ENCODE results near the gene PAN3. TPM values are rescaled to one million over a fixed set of nuclear protein-coding genes. Genes with fewer than 3 reads are reported as not detected.

The PAN3 gene
- total RNA-seq, 1 experiment from 2014 or later: 37.5 TPM

DNA sequence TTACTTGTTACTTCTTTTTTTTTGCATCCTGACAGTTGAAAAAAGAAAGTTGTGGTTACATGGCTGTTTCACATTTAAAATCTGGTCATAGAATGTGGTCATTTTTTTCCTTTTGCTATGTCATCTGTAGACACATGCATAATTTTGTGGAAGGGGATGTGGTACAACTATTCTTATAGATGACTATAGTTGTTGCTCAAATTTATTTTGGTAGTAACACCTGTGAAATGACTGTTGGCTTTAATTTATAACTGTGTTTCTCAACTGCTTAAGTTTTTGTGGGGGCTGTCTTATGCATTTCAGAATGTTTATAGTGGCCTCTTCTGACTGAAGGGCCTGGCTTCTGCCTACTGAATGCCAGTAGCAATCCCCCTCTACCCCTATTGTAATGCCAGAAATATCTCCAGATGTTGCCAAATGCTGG, 130.5 kb downstream of the PAN3 start:
- POLR2A ChIA-PET: no interaction called here
- Histone ChIP-seq H3K27me3 (replicated peaks; ENCODE audit: control insufficient read depth, insufficient read depth, low read length) (no peaks in the 10 kb centered on the region), H3K36me3 (ENCODE audit: control insufficient read depth, insufficient read depth, low read length) (no peaks in the 10 kb centered on the region; the same call in 1 of the 2 replicates), H3K9me3 (no peaks in the 10 kb centered on the region), H3K4me3 (ENCODE audit: low read depth, low read length) (no peak overlapping the region), H3K4me1 (no peaks in the 10 kb centered on the region)
- intact Hi-C loops (cut with micrococcal nuclease; ENCODE audit: unreplicated experiment): no loop called here
- no peak overlapping the region for H3K27ac Mint-ChIP-seq (ENCODE audit: unreplicated experiment)
- TF ChIP-seq, protein P1, sequence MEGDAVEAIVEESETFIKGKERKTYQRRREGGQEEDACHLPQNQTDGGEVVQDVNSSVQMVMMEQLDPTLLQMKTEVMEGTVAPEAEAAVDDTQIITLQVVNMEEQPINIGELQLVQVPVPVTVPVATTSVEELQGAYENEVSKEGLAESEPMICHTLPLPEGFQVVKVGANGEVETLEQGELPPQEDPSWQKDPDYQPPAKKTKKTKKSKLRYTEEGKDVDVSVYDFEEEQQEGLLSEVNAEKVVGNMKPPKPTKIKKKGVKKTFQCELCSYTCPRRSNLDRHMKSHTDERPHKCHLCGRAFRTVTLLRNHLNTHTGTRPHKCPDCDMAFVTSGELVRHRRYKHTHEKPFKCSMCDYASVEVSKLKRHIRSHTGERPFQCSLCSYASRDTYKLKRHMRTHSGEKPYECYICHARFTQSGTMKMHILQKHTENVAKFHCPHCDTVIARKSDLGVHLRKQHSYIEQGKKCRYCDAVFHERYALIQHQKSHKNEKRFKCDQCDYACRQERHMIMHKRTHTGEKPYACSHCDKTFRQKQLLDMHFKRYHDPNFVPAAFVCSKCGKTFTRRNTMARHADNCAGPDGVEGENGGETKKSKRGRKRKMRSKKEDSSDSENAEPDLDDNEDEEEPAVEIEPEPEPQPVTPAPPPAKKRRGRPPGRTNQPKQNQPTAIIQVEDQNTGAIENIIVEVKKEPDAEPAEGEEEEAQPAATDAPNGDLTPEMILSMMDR (IDR thresholded peaks at IDR 0.05; ENCODE audit: insufficient read depth in 1 of 2, low read depth in 1 of 2, low read length in 1 of 2, severe bottlenecking in 1 of 2, unreplicated experiment in 1 of 2): no peak
- BruUV-seq (replicated peaks): no TSS peak
- no peaks in the 10 kb centered on the region for H3K27me3 Mint-ChIP-seq (ENCODE audit: insufficient read depth, unreplicated experiment)
- H3K36me3 Mint-ChIP-seq (ENCODE audit: insufficient read depth, unreplicated experiment): peaks cover 27% of the 10 kb centered on the region
- H3K4me1 Mint-ChIP-seq (ENCODE audit: low read depth, unreplicated experiment): no peaks in the 10 kb centered on the region
- DNase-seq: no peak
- no peak overlapping the region for H3K4me3 Mint-ChIP-seq (ENCODE audit: unreplicated experiment)
- CTCF ChIA-PET: no interaction called here
- H3K9me3 Mint-ChIP-seq (ENCODE audit: unreplicated experiment): no peaks in the 10 kb centered on the region

GRCh38 chr13:28271056-28271840, 132.9 kb downstream of the PAN3 start:
- TF ChIP-seq, protein P1 (IDR thresholded peaks at IDR 0.05; ENCODE audit: insufficient read depth in 1 of 2, low read depth in 1 of 2, low read length in 1 of 2, severe bottlenecking in 1 of 2, unreplicated experiment in 1 of 2): no peak
- H3K9me3 ChIP-seq: no peaks in the 10 kb centered on the region
- Mint-ChIP-seq H3K4me3 (ENCODE audit: unreplicated experiment) (no peak overlapping the region), H3K9me3 (ENCODE audit: unreplicated experiment) (no peaks in the 10 kb centered on the region), H3K27me3 (ENCODE audit: insufficient read depth, unreplicated experiment) (no peaks in the 10 kb centered on the region), H3K36me3 (ENCODE audit: insufficient read depth, unreplicated experiment) (peaks cover 21% of the 10 kb centered on the region), H3K27ac (ENCODE audit: unreplicated experiment) (no peak overlapping the region), H3K4me1 (ENCODE audit: low read depth, unreplicated experiment) (no peaks in the 10 kb centered on the region)
- BruUV-seq (replicated peaks): no TSS peak
- H3K27me3 ChIP-seq (replicated peaks; ENCODE audit: control insufficient read depth, insufficient read depth, low read length): no peaks in the 10 kb centered on the region
- H3K4me1 ChIP-seq: no peaks in the 10 kb centered on the region
- no peaks in the 10 kb centered on the region; the same call in 1 of the 2 replicates for H3K36me3 ChIP-seq (ENCODE audit: control insufficient read depth, insufficient read depth, low read length)
- DNase-seq: no peak
- ChIA-PET POLR2A (no interaction called here), CTCF (no interaction called here)
- no peak overlapping the region for H3K4me3 ChIP-seq (ENCODE audit: low read depth, low read length)
- intact Hi-C loops (cut with micrococcal nuclease; ENCODE audit: unreplicated experiment): loop anchor here (5.0 kb wide), 1 partner anchor 214 kb away; no protein-coding TSS in a partner anchor

GRCh38 chr13:28273919-28274318, 135.6 kb downstream of the PAN3 start:
- no peaks in the 10 kb centered on the region for H3K4me1 Mint-ChIP-seq (ENCODE audit: low read depth, unreplicated experiment)
- Histone ChIP-seq H3K9me3 (no peaks in the 10 kb centered on the region), H3K27me3 (replicated peaks; ENCODE audit: control insufficient read depth, insufficient read depth, low read length) (no peaks in the 10 kb centered on the region), H3K4me3 (ENCODE audit: low read depth, low read length) (no peak overlapping the region), H3K4me1 (no peaks in the 10 kb centered on the region), H3K36me3 (ENCODE audit: control insufficient read depth, insufficient read depth, low read length) (no peaks in the 10 kb centered on the region; the same call in 1 of the 2 replicates)
- no peak overlapping the region for H3K27ac Mint-ChIP-seq (ENCODE audit: unreplicated experiment)
- POLR2A ChIA-PET: no interaction called here
- BruUV-seq (replicated peaks): no TSS peak
- TF ChIP-seq, protein P1 (IDR thresholded peaks at IDR 0.05; ENCODE audit: insufficient read depth in 1 of 2, low read depth in 1 of 2, low read length in 1 of 2, severe bottlenecking in 1 of 2, unreplicated experiment in 1 of 2): no peak
- H3K9me3 Mint-ChIP-seq (ENCODE audit: unreplicated experiment): no peaks in the 10 kb centered on the region
- intact Hi-C loops (cut with micrococcal nuclease; ENCODE audit: unreplicated experiment): loop anchor here (5.0 kb wide), 1 partner anchor 217 kb away; no protein-coding TSS in a partner anchor
- peaks cover 16% of the 10 kb centered on the region for H3K36me3 Mint-ChIP-seq (ENCODE audit: insufficient read depth, unreplicated experiment)
- CTCF ChIA-PET: interaction anchor here (0.6 to 1.0 kb wide), 2 partner anchors 92 to 214 kb away, joined by 3 to 4 read pairs; no protein-coding TSS in a partner anchor
- H3K4me3 Mint-ChIP-seq (ENCODE audit: unreplicated experiment): no peak overlapping the region
- DNase-seq: peak in 1 of 2 experiments; percentile 5
- no peaks in the 10 kb centered on the region for H3K27me3 Mint-ChIP-seq (ENCODE audit: insufficient read depth, unreplicated experiment)
